Measurements from ENCODE around the gene DAND5. TPM values are rescaled to one million over a fixed set of nuclear protein-coding genes. Genes with fewer than 3 reads are reported as not detected.

The DAND5 gene
- total RNA-seq, 2 experiments from 2014 or later = not detected

GRCh38 chr19:12937927-12938778, 31.2 kb upstream of the DAND5 start, which contains the start of gene CALR:
Gene CALR (plus strand): TSS chr19:12938609. CDS start chr19:12938680, 71 bp downstream.
- Mint-ChIP-seq H3K27ac (peak within 1 kb of the TSS; percentile 92), H3K4me1 (peaks cover 44% of the 10 kb centered on the region), H3K4me3 (peak within 1 kb of the TSS; percentile 99), H3K27me3 (no peaks in the 10 kb centered on the region), H3K9me3 (no peaks in the 10 kb centered on the region), H3K36me3 (peaks cover 35% of the 10 kb centered on the region)
- POLR2A ChIA-PET = interaction anchor here (0.6 to 3.3 kb wide), 21 partner anchors 8 to 216 kb away, joined by 3 to 25 read pairs (median 7); partner anchors contain the start of genes DNASE2, GADD45GIP1, GCDH and JUNB
- ATAC-seq (ENCODE audit: low read depth) = peak; percentile 93
- DNase-seq = peak; percentile 97

- POLR2A ChIA-PET = interaction anchor here (0.5 to 3.3 kb wide), 8 partner anchors 25 to 246 kb away, joined by 3 to 25 read pairs (median 4); partner anchors contain the start of genes GCDH and TRIR
- Mint-ChIP-seq H3K27ac (peak overlapping the region; percentile 92), H3K4me1 (peaks cover 48% of the 10 kb centered on the region), H3K27me3 (no peaks in the 10 kb centered on the region), H3K36me3 (peaks cover 39% of the 10 kb centered on the region), H3K4me3 (peak overlapping the region; percentile 99), H3K9me3 (no peaks in the 10 kb centered on the region)
- DNase-seq = peak; percentile 48
- ATAC-seq (ENCODE audit: low read depth) = peak; percentile 4
These were observed 30.4 kb upstream of the DAND5 start for GRCh38 chr19:12938779-12939601.

- no peaks in the 10 kb centered on the region for H3K27me3 Mint-ChIP-seq
- peak overlapping the region; percentile 99 for H3K4me3 Mint-ChIP-seq
- H3K27ac Mint-ChIP-seq = peak overlapping the region; percentile 92
These were observed 29.4 kb upstream of the DAND5 start for GRCh38 chr19:12939975-12940423.

GRCh38 chr19:12940897-12941296, 28.5 kb upstream of the DAND5 start:
- peaks cover 55% of the 10 kb centered on the region for H3K4me1 Mint-ChIP-seq

More at GRCh38 chr19:12939975-12940423, 29.4 kb upstream of the DAND5 start:
- ATAC-seq (ENCODE audit: low read depth) (no peak), DNase-seq (no peak)
- peaks cover 42% of the 10 kb centered on the region for H3K36me3 Mint-ChIP-seq
- POLR2A ChIA-PET = interaction anchor here (0.6 to 3.3 kb wide), 4 partner anchors 26 to 206 kb away, joined by 3 to 25 read pairs (median 4); partner anchors contain the start of genes GCDH and TRIR
- peaks cover 49% of the 10 kb centered on the region for H3K4me1 Mint-ChIP-seq
- H3K9me3 Mint-ChIP-seq = no peaks in the 10 kb centered on the region

GRCh38 chr19:12943437-12944044, 25.8 kb upstream of the DAND5 start:
- no peaks in the 10 kb centered on the region for H3K9me3 Mint-ChIP-seq
- DNase-seq (no peak), ATAC-seq (ENCODE audit: low read depth) (no peak)
- POLR2A ChIA-PET = interaction anchor here (0.7 to 1.2 kb wide), 5 partner anchors 11 to 789 kb away, joined by 3 to 13 read pairs (median 4); no protein-coding TSS in a partner anchor
- H3K4me3 Mint-ChIP-seq = peak overlapping the region; percentile 15
- H3K27ac Mint-ChIP-seq = peak overlapping the region; percentile 86
- H3K27me3 Mint-ChIP-seq = no peaks in the 10 kb centered on the region
- peaks cover 51% of the 10 kb centered on the region for H3K4me1 Mint-ChIP-seq
- peaks cover 55% of the 10 kb centered on the region for H3K36me3 Mint-ChIP-seq

More at GRCh38 chr19:12940897-12941296, 28.5 kb upstream of the DAND5 start:
- no peaks in the 10 kb centered on the region for H3K27me3 Mint-ChIP-seq
- no peak for ATAC-seq (ENCODE audit: low read depth)
- DNase-seq = no peak
- peak overlapping the region; percentile 99 for H3K4me3 Mint-ChIP-seq
- POLR2A ChIA-PET = interaction anchor here (1.0 kb wide), 1 partner anchor 1038 kb away, joined by 3 read pairs; no protein-coding TSS in a partner anchor
- H3K36me3 Mint-ChIP-seq = peaks cover 47% of the 10 kb centered on the region
- peak overlapping the region; percentile 92 for H3K27ac Mint-ChIP-seq
- no peaks in the 10 kb centered on the region for H3K9me3 Mint-ChIP-seq

- Mint-ChIP-seq H3K27me3 (no peaks in the 10 kb centered on the region), H3K27ac (peak overlapping the region; percentile 99), H3K4me1 (peaks cover 49% of the 10 kb centered on the region), H3K4me3 (no peak overlapping the region), H3K36me3 (peaks cover 51% of the 10 kb centered on the region), H3K9me3 (no peaks in the 10 kb centered on the region)
- POLR2A ChIA-PET = interaction anchor here (1.2 kb wide), 1 partner anchor 55 kb away, joined by 3 read pairs; no protein-coding TSS in a partner anchor
- ATAC-seq (ENCODE audit: low read depth) (no peak), DNase-seq (no peak)
These were observed 25.2 kb upstream of the DAND5 start for GRCh38 chr19:12944104-12944674.

GRCh38 chr19:12945479-12946091, 23.8 kb upstream of the DAND5 start, which contains the start of gene RAD23A:
Gene RAD23A (plus strand): TSS chr19:12945862. CDS start chr19:12945949, 87 bp downstream.
- H3K4me1 Mint-ChIP-seq = peaks cover 39% of the 10 kb centered on the region
- ATAC-seq (ENCODE audit: low read depth) (peak; percentile 78), DNase-seq (peak; percentile 100)
- peaks cover 46% of the 10 kb centered on the region for H3K36me3 Mint-ChIP-seq
- no peaks in the 10 kb centered on the region for H3K9me3 Mint-ChIP-seq
- H3K27me3 Mint-ChIP-seq = no peaks in the 10 kb centered on the region
- H3K4me3 Mint-ChIP-seq = peak within 1 kb of the TSS; percentile 97
- H3K27ac Mint-ChIP-seq = peak within 1 kb of the TSS; percentile 99
- POLR2A ChIA-PET = interaction anchor here (1.0 to 1.9 kb wide), 4 partner anchors 10 to 236 kb away, joined by 3 to 10 read pairs (median 7); partner anchors contain the start of gene FARSA

GRCh38 chr19:12946092-12946721, 23.2 kb upstream of the DAND5 start:
- DNase-seq (peak; percentile 73), ATAC-seq (ENCODE audit: low read depth) (peak; percentile 67)
- H3K4me3 Mint-ChIP-seq = peak overlapping the region; percentile 97
- peaks cover 35% of the 10 kb centered on the region for H3K4me1 Mint-ChIP-seq
- no peaks in the 10 kb centered on the region for H3K9me3 Mint-ChIP-seq
- H3K27me3 Mint-ChIP-seq = no peaks in the 10 kb centered on the region
- peak overlapping the region; percentile 84 for H3K27ac Mint-ChIP-seq
- peaks cover 43% of the 10 kb centered on the region for H3K36me3 Mint-ChIP-seq
- POLR2A ChIA-PET = interaction anchor here (0.5 to 1.9 kb wide), 9 partner anchors 9 to 299 kb away, joined by 3 to 10 read pairs (median 4); partner anchors contain the start of genes CALR and FARSA

- Mint-ChIP-seq H3K27me3 (no peaks in the 10 kb centered on the region), H3K4me3 (peak overlapping the region; percentile 97), H3K27ac (peak overlapping the region; percentile 84), H3K36me3 (peaks cover 39% of the 10 kb centered on the region), H3K9me3 (no peaks in the 10 kb centered on the region), H3K4me1 (peaks cover 35% of the 10 kb centered on the region)
- DNase-seq (no peak), ATAC-seq (ENCODE audit: low read depth) (no peak)
- POLR2A ChIA-PET = interaction anchor here (0.5 to 1.9 kb wide), 9 partner anchors 9 to 298 kb away, joined by 3 to 10 read pairs (median 4); partner anchors contain the start of genes CALR and FARSA
These were observed 22.5 kb upstream of the DAND5 start for GRCh38 chr19:12946731-12947496.

GRCh38 chr19:12947702-12948611, 21.4 kb upstream of the DAND5 start:
- Mint-ChIP-seq H3K4me1 (peaks cover 34% of the 10 kb centered on the region), H3K9me3 (no peaks in the 10 kb centered on the region), H3K27ac (peak overlapping the region; percentile 38), H3K36me3 (peaks cover 38% of the 10 kb centered on the region), H3K27me3 (no peaks in the 10 kb centered on the region), H3K4me3 (no peak overlapping the region)
- DNase-seq = no peak
- POLR2A ChIA-PET = interaction anchor here (0.5 to 1.2 kb wide), 3 partner anchors 14 to 68 kb away, joined by 3 to 5 read pairs (median 5); no protein-coding TSS in a partner anchor
- ATAC-seq (ENCODE audit: low read depth) = no peak

All from activated naive CD8-positive, alpha-beta T cell treated with anti-CD3 and anti-CD28 coated beads, Interleukin-2, amount 10 ng/mL, durations not matched to agents 7 days and 5 days (primary cell).